Bronchial epithelial cell (primary cell): ENCODE results near the gene APMAP. TPM values are rescaled to one million over a fixed set of nuclear protein-coding genes. Genes with fewer than 3 reads are reported as not detected.

Experiments used
- DNase-seq: peaks from one replicate; pipeline ENCODE4 v3.0.0-alpha.2; 2010; ENCODE audit warnings: low read depth
- FAIRE-seq: peaks from 2 replicates; lab custom pipeline; 2011; peaks lifted over from hg19 to GRCh38; lab: Jason Lieb, UNC
- H3K27me3 ChIP-seq: 2 replicates; pipeline ENCODE4 v1.5.1; 2011; ENCODE audit warnings: low read length; ENCODE audit not compliant: control insufficient read depth, insufficient read depth
- H3K36me3 ChIP-seq: 2 replicates; pipeline ENCODE4 v1.5.1; 2011; ENCODE audit warnings: low read length; ENCODE audit not compliant: control insufficient read depth, insufficient read depth
- H3K4me3 ChIP-seq: 2 replicates; pipeline ENCODE4 v1.5.1; 2011; ENCODE audit warnings: mild to moderate bottlenecking, low read depth, low read length, control low read depth
- CTCF ChIP-seq: IDR thresholded peaks from 2 replicates; pipeline ENCODE4 v1.5.1; 2011; ENCODE audit warnings: mild to moderate bottlenecking, moderate library complexity, low read length, control low read depth, inconsistent platforms; ENCODE audit not compliant: insufficient read depth, severe bottlenecking
- total RNA-seq: library from RNA; depleted of rRNA; stranded (reverse); fragments of >200 nt; gene quantifications from 2 replicates; pipeline ENCODE4 v1.2.1, GENCODE V29; 2014

Gene APMAP
- total RNA-seq, 1 donor from 2014 or later = 207 TPM

- Histone ChIP-seq H3K27me3 (no peaks in the 10 kb centered on the region), H3K36me3 (peaks cover 2% of the 10 kb centered on the region), H3K4me3 (peak overlapping the region; percentile 86)
- FAIRE-seq = no peak
- TF ChIP-seq CTCF = no peak
- no peak for DNase-seq
Measured at GRCh38 chr20:24991897-24992486, 559 bp downstream of the APMAP start.

- peak; percentile 41 for DNase-seq
- Histone ChIP-seq H3K36me3 (peaks cover 2% of the 10 kb centered on the region), H3K4me3 (no peak overlapping the region), H3K27me3 (no peaks in the 10 kb centered on the region)
- TF ChIP-seq CTCF = no peak
- no peak for FAIRE-seq
Measured at GRCh38 chr20:24990810-24991252, 1.7 kb downstream of the APMAP start.

GRCh38 chr20:24989162-24989561, 3.4 kb downstream of the APMAP start:
- TF ChIP-seq CTCF = no peak
- no peak overlapping the region for H3K4me3 ChIP-seq
- H3K27me3 ChIP-seq = no peaks in the 10 kb centered on the region
- DNase-seq (no peak), FAIRE-seq (no peak)
- H3K36me3 ChIP-seq = peaks cover 2% of the 10 kb centered on the region

GRCh38 chr20:24987873-24988835, 4.4 kb downstream of the APMAP start:
- Histone ChIP-seq H3K27me3 (no peaks in the 10 kb centered on the region), H3K4me3 (no peak overlapping the region), H3K36me3 (peaks cover 4% of the 10 kb centered on the region)
- TF ChIP-seq CTCF = no peak
- DNase-seq (no peak), FAIRE-seq (no peak)

GRCh38 chr20:24987244-24987643, 5.3 kb downstream of the APMAP start:
- Histone ChIP-seq H3K27me3 (no peaks in the 10 kb centered on the region), H3K36me3 (peaks cover 5% of the 10 kb centered on the region), H3K4me3 (no peak overlapping the region)
- DNase-seq (peak; percentile 83), FAIRE-seq (no peak)
- TF ChIP-seq CTCF = no peak
